GM12872 (cell line): ENCODE measurements around the gene NCAPG.

Experiments
- TF ChIP-seq, protein P1 (sequence below): IDR thresholded peaks from 3 replicates; pipeline ENCODE4 v1.5.1; 2011; ENCODE audit warnings: low read depth, mild to moderate bottlenecking, low read length, moderate library complexity; ENCODE audit not compliant: insufficient read depth

Gene NCAPG

DNA sequence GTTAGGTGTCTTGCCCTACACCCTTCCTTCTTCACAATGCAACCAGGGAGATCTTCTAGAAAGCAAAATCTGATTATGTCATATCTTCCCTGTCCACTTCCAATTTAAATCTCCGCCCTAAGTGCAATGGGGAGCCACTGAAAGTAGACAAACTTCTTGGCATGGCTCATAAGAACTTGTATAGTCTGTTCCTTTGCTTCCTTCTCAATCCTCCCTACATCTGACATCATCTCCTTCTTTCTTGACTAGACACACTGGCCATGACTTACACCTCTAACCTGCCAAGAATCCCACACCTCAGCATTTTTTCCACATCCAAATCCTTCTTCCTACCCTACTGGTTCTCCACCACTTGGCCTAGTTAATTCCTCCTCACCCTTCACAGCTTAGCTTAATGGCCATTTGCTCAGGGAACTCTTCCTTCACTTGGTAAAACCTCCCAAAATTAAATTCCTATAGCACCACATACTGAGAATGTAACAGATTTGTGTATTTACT is 55.1 kb downstream of the NCAPG start:
- TF ChIP-seq, protein P1, sequence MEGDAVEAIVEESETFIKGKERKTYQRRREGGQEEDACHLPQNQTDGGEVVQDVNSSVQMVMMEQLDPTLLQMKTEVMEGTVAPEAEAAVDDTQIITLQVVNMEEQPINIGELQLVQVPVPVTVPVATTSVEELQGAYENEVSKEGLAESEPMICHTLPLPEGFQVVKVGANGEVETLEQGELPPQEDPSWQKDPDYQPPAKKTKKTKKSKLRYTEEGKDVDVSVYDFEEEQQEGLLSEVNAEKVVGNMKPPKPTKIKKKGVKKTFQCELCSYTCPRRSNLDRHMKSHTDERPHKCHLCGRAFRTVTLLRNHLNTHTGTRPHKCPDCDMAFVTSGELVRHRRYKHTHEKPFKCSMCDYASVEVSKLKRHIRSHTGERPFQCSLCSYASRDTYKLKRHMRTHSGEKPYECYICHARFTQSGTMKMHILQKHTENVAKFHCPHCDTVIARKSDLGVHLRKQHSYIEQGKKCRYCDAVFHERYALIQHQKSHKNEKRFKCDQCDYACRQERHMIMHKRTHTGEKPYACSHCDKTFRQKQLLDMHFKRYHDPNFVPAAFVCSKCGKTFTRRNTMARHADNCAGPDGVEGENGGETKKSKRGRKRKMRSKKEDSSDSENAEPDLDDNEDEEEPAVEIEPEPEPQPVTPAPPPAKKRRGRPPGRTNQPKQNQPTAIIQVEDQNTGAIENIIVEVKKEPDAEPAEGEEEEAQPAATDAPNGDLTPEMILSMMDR = no peak

DNA sequence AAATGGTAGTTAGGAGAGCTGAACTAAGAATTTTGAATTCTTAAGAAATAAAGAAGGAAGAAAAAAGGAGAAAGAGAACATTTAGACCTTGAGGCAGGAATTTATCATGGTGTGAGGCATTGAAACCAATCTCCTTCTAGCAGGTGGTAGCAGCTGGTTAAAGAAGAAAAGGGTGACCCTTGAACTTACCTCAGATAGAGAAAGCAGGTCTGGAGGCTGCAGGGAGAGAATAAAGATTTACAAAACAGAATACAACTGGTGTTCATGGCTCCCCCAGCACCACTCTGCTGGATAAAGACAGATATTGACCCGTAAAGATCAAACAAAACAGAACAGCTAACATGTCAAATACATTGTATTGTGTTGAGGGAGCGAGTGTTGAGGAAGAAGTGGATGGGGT is 56.0 kb downstream of the NCAPG start:
- TF ChIP-seq, protein P1 = no peak

DNA sequence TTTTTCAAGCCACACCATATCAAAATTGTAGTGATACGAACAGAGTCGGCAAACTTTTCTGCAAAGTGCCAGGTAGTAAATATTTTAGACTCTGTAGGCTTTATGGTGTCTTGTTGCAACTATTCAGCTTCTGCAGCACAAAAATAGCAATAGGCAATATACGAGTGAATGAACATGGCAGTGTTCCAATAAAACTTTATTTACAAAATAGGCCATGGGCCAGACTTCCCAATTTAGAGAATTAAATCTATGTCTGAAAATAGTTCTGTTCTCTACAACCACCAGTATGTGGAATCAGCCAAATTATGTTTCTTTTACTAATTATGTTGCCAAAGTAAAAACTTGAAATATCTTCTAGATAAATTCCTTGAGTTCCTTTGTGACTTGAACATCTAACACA is 56.5 kb downstream of the NCAPG start:
- TF ChIP-seq, protein P1 = no peak

DNA sequence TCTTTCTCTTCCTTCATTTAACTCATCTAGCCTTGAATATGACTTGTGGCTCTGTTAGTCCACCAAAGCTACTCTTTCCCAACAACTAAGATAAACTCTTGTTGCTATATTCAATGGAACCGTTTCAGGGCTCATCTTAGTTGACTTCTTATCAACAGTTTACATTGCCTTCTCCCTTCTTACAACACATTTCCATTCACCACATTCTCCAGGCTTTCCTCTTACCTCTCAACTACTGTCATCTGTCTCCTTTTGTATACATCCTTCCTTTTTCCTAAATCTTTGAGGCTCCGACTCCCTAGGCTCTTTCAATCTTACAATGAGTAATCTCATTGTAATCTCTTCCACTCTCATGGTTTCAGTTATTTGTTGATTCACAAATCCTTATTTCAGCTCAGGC is 58.5 kb downstream of the NCAPG start:
- TF ChIP-seq, protein P1 = no peak

DNA sequence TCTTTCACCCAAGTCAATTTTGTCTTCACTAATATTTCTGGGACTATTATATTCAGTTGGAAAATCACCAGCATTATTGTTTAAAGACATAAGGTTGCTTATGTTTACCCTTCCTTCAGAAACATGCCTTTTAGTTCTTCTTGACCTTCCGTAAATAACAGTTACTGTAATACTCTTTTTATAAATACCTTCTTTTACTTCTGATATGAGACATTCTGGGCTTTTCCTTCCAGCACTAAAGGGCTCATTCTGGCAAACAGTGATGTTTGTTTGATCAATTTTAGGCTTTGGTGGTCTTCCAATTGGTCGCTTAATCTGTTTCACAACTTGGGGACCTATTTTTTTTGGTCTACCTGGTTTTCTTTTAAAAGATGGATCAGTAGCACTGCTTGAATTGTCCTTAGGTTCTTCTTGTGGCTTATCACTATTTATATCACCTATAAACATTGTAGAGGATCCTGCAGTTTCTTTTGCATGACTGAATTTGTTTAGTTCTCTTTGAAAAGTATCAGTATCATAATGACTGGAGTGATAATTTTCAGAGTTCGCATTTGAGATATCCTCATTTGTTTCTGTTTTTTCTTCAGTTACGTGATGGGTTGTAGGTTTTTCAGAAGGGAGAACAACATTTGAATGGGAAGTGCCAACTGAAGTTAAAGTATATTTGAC is 64.8 kb downstream of the NCAPG start:
- TF ChIP-seq, protein P1 = no peak

DNA sequence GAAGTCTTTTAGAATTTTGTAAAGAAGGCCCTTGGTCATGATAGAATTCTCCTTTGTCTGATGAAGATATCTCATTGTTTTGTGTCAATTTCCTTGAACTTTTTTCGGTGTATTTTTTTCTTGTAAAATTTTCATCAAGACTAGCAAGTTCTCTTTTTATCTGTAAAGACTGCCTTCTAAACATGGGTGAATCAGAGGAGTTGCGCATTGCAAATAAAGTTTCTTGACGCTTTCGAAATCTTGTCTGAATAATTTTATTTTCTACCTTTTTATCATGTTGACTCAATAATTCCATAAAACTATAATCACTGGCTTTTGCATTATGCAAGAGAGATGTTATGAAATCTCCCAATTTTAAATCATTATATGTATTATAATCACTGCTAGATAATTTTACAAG is 66.2 kb downstream of the NCAPG start:
- TF ChIP-seq, protein P1 = no peak

DNA sequence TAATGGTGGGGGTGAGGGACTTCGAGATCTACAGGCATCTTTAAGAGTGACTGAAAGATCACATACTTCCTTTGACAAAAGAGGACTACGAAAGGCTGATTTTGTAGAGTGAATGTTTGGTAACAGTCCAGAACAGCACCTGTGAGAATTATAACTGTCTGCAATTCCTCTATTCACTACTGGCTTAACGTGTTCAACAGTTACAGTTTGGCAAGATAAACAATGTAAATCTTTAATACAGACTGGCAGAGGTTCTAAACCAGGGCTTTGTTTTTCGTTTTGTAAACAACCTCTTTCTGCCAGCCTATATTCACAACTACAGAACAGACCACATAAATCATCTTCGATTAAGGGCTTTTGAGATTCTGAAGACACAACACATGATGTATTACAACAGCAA is 66.9 kb downstream of the NCAPG start:
- TF ChIP-seq, protein P1 = no peak

DNA sequence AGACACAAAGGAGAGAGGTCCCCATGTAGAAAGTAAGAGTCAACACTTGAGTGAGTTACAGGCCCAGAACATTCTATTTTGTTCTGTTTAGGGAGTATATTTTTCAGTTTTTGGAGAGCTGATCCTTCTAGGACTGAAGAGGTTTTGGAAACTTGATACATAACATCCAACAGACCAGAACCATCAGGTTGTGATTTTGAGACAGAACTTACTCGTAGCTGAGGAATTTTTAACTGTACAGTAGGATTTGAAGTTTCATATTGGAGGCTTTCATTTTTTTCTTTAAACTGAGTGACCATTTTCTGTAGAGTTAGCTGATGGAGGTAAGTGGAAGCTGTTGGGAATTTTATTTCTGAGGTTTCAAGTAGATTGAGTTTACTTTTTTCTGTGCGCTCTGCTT is 73.3 kb downstream of the NCAPG start:
- TF ChIP-seq, protein P1 = no peak
